ENCODE data around the gene SYT6. TPM values are rescaled to one million over a fixed set of nuclear protein-coding genes. Genes with fewer than 3 reads are reported as not detected.

The SYT6 gene
- total RNA-seq, 1 experiment from 2014 or later: 66.0 TPM

- no peak overlapping the region for H3K27ac ChIP-seq (ENCODE audit: low read depth, low read length, poor library complexity, severe bottlenecking)
- H3K9me3 ChIP-seq (ENCODE audit: low read depth, low read length, poor library complexity, severe bottlenecking): no peaks in the 10 kb centered on the region
- H3K36me3 ChIP-seq (ENCODE audit: insufficient read depth, low read length, poor library complexity, severe bottlenecking): peaks cover 85% of the 10 kb centered on the region
- no peak for TF ChIP-seq EZH2 (IDR thresholded peaks at IDR 0.05; ENCODE audit: borderline replicate concordance, low read depth, low read length, poor library complexity, severe bottlenecking)
- no peak for TF ChIP-seq CTCF (conservative IDR thresholded peaks at IDR 0.05; ENCODE audit: low read depth, low read length)
- H3K4me1 ChIP-seq (ENCODE audit: insufficient read depth, low read length, poor library complexity, severe bottlenecking): peaks cover 12% of the 10 kb centered on the region
- no TSS peak for BruUV-seq (replicated peaks)
- intact Hi-C loops (cut with micrococcal nuclease; ENCODE audit: unreplicated experiment): no loop called here
- ChIA-PET CTCF (interaction anchor here (0.6 kb wide), 1 partner anchor 1687 kb away, joined by 10 read pairs; no protein-coding TSS in a partner anchor), POLR2A (ENCODE audit: low non-redundant PET) (no interaction called here)
- no peak overlapping the region for H3K4me3 ChIP-seq (ENCODE audit: low read depth, low read length, poor library complexity, severe bottlenecking)
- no peaks in the 10 kb centered on the region for H3K27me3 ChIP-seq (replicated peaks; ENCODE audit: insufficient read depth, low read depth, low read length, poor library complexity)
- no peak for DNase-seq (ENCODE audit: low spot score)
These were observed 59.0 kb downstream of the SYT6 start for GRCh38 chr1:114094675-114095074.

GRCh38 chr1:114094363-114094634, 59.4 kb downstream of the SYT6 start:
- peaks cover 85% of the 10 kb centered on the region for H3K36me3 ChIP-seq (ENCODE audit: insufficient read depth, low read length, poor library complexity, severe bottlenecking)
- no peak overlapping the region for H3K27ac ChIP-seq (ENCODE audit: low read depth, low read length, poor library complexity, severe bottlenecking)
- intact Hi-C loops (cut with micrococcal nuclease; ENCODE audit: unreplicated experiment): no loop called here
- no peak overlapping the region for H3K4me3 ChIP-seq (ENCODE audit: low read depth, low read length, poor library complexity, severe bottlenecking)
- BruUV-seq (replicated peaks): no TSS peak
- DNase-seq (ENCODE audit: low spot score): no peak
- CTCF ChIA-PET: no interaction called here
- H3K9me3 ChIP-seq (ENCODE audit: low read depth, low read length, poor library complexity, severe bottlenecking): no peaks in the 10 kb centered on the region
- peaks cover 12% of the 10 kb centered on the region for H3K4me1 ChIP-seq (ENCODE audit: insufficient read depth, low read length, poor library complexity, severe bottlenecking)
- no peak for TF ChIP-seq EZH2 (IDR thresholded peaks at IDR 0.05; ENCODE audit: borderline replicate concordance, low read depth, low read length, poor library complexity, severe bottlenecking)
- no peak for TF ChIP-seq CTCF (conservative IDR thresholded peaks at IDR 0.05; ENCODE audit: low read depth, low read length)
- POLR2A ChIA-PET (ENCODE audit: low non-redundant PET): no interaction called here
- no peaks in the 10 kb centered on the region for H3K27me3 ChIP-seq (replicated peaks; ENCODE audit: insufficient read depth, low read depth, low read length, poor library complexity)

- H3K27me3 ChIP-seq (replicated peaks; ENCODE audit: insufficient read depth, low read depth, low read length, poor library complexity): no peaks in the 10 kb centered on the region
- DNase-seq (ENCODE audit: low spot score): no peak
- no TSS peak for BruUV-seq (replicated peaks)
- peaks cover 85% of the 10 kb centered on the region for H3K36me3 ChIP-seq (ENCODE audit: insufficient read depth, low read length, poor library complexity, severe bottlenecking)
- no peak overlapping the region for H3K4me3 ChIP-seq (ENCODE audit: low read depth, low read length, poor library complexity, severe bottlenecking)
- H3K9me3 ChIP-seq (ENCODE audit: low read depth, low read length, poor library complexity, severe bottlenecking): no peaks in the 10 kb centered on the region
- ChIA-PET POLR2A (ENCODE audit: low non-redundant PET) (no interaction called here), CTCF (no interaction called here)
- intact Hi-C loops (cut with micrococcal nuclease; ENCODE audit: unreplicated experiment): no loop called here
- TF ChIP-seq EZH2 (IDR thresholded peaks at IDR 0.05; ENCODE audit: borderline replicate concordance, low read depth, low read length, poor library complexity, severe bottlenecking): no peak
- TF ChIP-seq CTCF (conservative IDR thresholded peaks at IDR 0.05; ENCODE audit: low read depth, low read length): no peak
- peaks cover 12% of the 10 kb centered on the region for H3K4me1 ChIP-seq (ENCODE audit: insufficient read depth, low read length, poor library complexity, severe bottlenecking)
- H3K27ac ChIP-seq (ENCODE audit: low read depth, low read length, poor library complexity, severe bottlenecking): no peak overlapping the region
These were observed 59.9 kb downstream of the SYT6 start for GRCh38 chr1:114093624-114094362.
